Prostate gland (tissue), 2 donors: ENCODE results near the gene ENDOV. TPM values are rescaled to one million over a fixed set of nuclear protein-coding genes. Genes with fewer than 3 reads are reported as not detected.

Experiments
- DNase-seq: peaks from one replicate; pipeline ENCODE4 v3.0.0-alpha.2; 2019; ENCODE audit warnings: low spot score
- H3K27ac ChIP-seq, 2 donors: fragments of 200-600 bp; sonication (generic); 2 replicates each; pipeline ENCODE4 v1.5.1; 2017 to 2019
- H3K27me3 ChIP-seq: fragments of 200-600 bp; sonication (generic); replicated peaks from 2 replicates; pipeline ENCODE4 v1.5.1; 2019; ENCODE audit not compliant: insufficient read depth
- H3K36me3 ChIP-seq, 2 donors: fragments of 200-600 bp; sonication (generic); 1 replicate in 1 of 2; 2 replicates in 1 of 2; pipeline versions ENCODE4 v1.5.1 to v1.8.1; 2017 to 2019
- H3K4me1 ChIP-seq: fragments of 200-600 bp; sonication (generic); replicated peaks from 2 replicates; pipeline ENCODE4 v1.5.1; 2019
- H3K4me3 ChIP-seq, 2 donors: fragments of 200-600 bp; sonication (generic); 2 replicates each; pipeline ENCODE4 v1.5.1; 2017 to 2019
- H3K9me3 ChIP-seq: fragments of 200-600 bp; sonication (generic); 2 replicates; pipeline ENCODE4 v1.5.1; 2017
- CTCF ChIP-seq, 4 experiments: fragments of 200-600 bp in 2 of 4; fragments of 450-650 bp in 2 of 4; sonication (generic) in 2 of 4; IDR thresholded peaks; 1 replicate in 3 of 4; 2 replicates in 1 of 4; pipeline ENCODE4 v1.5.1; 2016 to 2019; ENCODE audit warnings: antibody characterized with exemption in 4 of 4, mild to moderate bottlenecking in 2 of 4, moderate library complexity in 2 of 4
- POLR2A ChIP-seq: fragments of 450-650 bp; IDR thresholded peaks from one replicate; pipeline ENCODE4 v1.6.1; 2016; ENCODE audit warnings: antibody characterized with exemption, mild to moderate bottlenecking
- POLR2AphosphoS5 ChIP-seq: sonication (generic); formaldehyde crosslinking; IDR thresholded peaks from one replicate; pipeline ENCODE4 v1.6.1; 2017; ENCODE audit warnings: antibody characterized with exemption
- whole genome bisulfite sequencing: methylation state at CpG from one replicate; pipeline ENCODE4 v1.1.5; 2018; 5-methylcytosine and 5-hydroxymethylcytosine counted together
- intact Hi-C: fragments of 100-400 bp; cut with DNase I; formaldehyde crosslinking; loops from one replicate; pipeline ENCODE4 v1.14.2; 2022
- total RNA-seq, 2 donors: library from RNA; depleted of rRNA; stranded (reverse); fragments of >200 nt; gene quantifications; one replicate each; pipeline ENCODE4 v1.1.0, GENCODE V29; 2016

The ENDOV gene
- 10 to 100 TPM; 17.0 to 36.9 TPM for total RNA-seq

DNA sequence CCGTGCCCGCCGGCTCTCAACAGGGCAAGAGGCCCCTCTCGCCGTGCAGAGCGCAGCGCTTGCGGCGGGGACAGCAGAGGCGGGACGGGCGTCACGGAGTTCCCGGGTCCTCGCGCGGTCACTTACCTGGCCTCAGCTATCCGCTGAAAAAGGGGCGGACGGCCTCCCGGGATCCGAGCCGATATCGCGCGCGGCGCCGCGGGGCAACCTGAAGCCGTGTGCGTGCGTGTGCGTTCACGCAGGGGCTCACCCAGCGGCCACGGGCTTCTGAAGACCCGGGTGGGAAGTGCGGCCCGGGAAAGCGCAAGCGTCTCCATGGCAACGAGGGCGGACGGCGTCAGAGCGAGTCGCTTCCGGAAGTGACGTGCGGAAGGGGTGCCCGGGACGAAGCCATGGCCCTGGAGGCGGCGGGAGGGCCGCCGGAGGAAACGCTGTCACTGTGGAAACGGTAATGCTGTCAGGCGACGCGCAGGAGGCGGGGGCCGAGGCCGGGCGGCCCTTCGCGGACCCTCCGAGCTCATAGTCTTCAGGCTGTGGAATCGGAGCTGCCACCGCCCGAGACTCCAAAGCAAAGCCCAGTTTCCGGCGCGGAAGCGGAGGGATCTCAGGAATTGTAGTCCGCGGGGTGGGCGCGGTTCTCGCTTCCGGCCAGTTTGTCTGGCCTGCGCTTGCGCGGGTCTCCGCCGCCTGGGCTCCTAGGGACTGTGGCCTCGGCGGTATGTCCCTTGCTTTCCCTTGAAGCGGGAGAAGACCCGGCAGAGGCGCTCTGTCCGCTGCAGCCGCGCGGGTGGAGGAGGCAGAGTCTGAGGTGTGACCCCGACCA, at the start of gene ENDOV:
Gene ENDOV (plus strand): TSS at position 365 of the 823 bp plus-strand sequence. CDS start 28 bp downstream, at position 393.
- peaks cover 7% of the 10 kb centered on the region for H3K4me1 ChIP-seq
- intact Hi-C loops, result no loop called here
- H3K4me3 ChIP-seq, result peak within 1 kb of the TSS; percentile 81 to 93
- no peaks in the 10 kb centered on the region for H3K9me3 ChIP-seq
- no peaks in the 10 kb centered on the region for H3K36me3 ChIP-seq
- H3K27me3 ChIP-seq, result no peaks in the 10 kb centered on the region
- WGBS, result under 1% methylated on average over 77 of the region's 97 CpGs
- peak within 1 kb of the TSS; percentile 91 to 98 for H3K27ac ChIP-seq
- TF ChIP-seq POLR2AphosphoS5, result peak; percentile 89
- TF ChIP-seq POLR2A, result peak; percentile 26
- peak in 1 of 4 experiments; percentile 18 for TF ChIP-seq CTCF (IDR thresholded peaks at IDR 0.05)
- peak; percentile 93 for DNase-seq

- Histone ChIP-seq H3K36me3 (peaks cover 6 to 15% of the 10 kb centered on the region in 2 donors), H3K27me3 (no peaks in the 10 kb centered on the region), H3K4me1 (no peaks in the 10 kb centered on the region), H3K9me3 (no peaks in the 10 kb centered on the region), H3K27ac (no peak overlapping the region), H3K4me3 (no peak overlapping the region)
- 72% methylated on average over 11 of the region's 11 CpGs for WGBS
- TF ChIP-seq CTCF (IDR thresholded peaks at IDR 0.05) (no peak), POLR2AphosphoS5 (no peak), POLR2A (no peak)
- intact Hi-C loops, result no loop called here
- no peak for DNase-seq
Measured at GRCh38 chr17:80365983-80366382, 49.0 kb upstream of the ENDOV start.

DNA sequence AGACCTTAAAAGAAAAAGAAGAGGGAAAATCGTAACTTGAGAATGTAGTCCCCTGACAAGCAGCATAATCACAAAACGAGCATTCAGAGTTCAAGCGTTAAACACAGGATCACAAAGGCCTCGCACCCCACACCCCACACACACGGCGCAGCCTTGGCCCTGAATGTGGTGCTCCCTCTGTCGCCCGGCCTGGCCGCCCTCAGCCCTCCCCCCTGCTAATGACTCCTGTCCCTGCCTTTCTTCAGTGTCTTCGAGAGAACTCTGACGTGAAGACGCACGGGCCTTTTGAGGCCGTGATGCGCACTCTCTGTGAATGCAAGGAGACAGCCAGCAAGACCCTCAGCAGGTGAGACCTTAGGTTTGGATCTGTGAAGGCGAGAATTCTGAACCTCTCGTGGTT, 47.5 kb upstream of the ENDOV start:
- Histone ChIP-seq H3K27ac (no peak overlapping the region), H3K27me3 (no peaks in the 10 kb centered on the region), H3K4me1 (no peaks in the 10 kb centered on the region), H3K9me3 (no peaks in the 10 kb centered on the region), H3K36me3 (peaks cover 6 to 18% of the 10 kb centered on the region in 2 donors), H3K4me3 (no peak overlapping the region)
- intact Hi-C loops, result no loop called here
- no peak for DNase-seq
- TF ChIP-seq CTCF (IDR thresholded peaks at IDR 0.05), result no peak
- no peak for TF ChIP-seq POLR2AphosphoS5
- no peak for TF ChIP-seq POLR2A
- WGBS, result 81% methylated on average over 17 of the region's 17 CpGs

DNA sequence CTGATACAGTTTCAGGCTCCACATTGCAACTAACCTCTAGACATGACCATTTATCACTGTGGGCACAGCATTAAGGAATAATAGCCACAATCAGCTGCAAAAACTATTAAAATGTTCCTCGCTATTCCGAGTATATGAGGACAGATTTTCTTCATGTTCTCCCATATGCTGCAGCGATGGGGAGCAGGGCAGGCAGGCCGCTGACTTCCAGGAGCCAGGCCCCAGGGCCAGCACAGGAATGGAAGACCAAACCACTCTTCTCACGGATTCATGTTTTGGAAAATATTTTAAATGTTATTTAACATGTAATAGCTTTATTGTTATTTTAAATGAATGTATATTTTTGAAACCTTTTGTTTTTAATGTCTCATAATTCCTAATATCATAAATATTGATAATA, 43.8 kb upstream of the ENDOV start:
- TF ChIP-seq POLR2AphosphoS5, result no peak
- no peak for TF ChIP-seq POLR2A
- no peak for TF ChIP-seq CTCF (IDR thresholded peaks at IDR 0.05)
- no peak for DNase-seq
- H3K4me1 ChIP-seq, result no peaks in the 10 kb centered on the region
- H3K27me3 ChIP-seq, result no peaks in the 10 kb centered on the region
- H3K27ac ChIP-seq, result no peak overlapping the region
- 89% methylated on average over 5 of the region's 5 CpGs for WGBS
- H3K9me3 ChIP-seq, result no peaks in the 10 kb centered on the region
- H3K36me3 ChIP-seq, result peaks cover 9 to 17% of the 10 kb centered on the region in 2 donors
- intact Hi-C loops, result no loop called here
- no peak overlapping the region for H3K4me3 ChIP-seq

DNA sequence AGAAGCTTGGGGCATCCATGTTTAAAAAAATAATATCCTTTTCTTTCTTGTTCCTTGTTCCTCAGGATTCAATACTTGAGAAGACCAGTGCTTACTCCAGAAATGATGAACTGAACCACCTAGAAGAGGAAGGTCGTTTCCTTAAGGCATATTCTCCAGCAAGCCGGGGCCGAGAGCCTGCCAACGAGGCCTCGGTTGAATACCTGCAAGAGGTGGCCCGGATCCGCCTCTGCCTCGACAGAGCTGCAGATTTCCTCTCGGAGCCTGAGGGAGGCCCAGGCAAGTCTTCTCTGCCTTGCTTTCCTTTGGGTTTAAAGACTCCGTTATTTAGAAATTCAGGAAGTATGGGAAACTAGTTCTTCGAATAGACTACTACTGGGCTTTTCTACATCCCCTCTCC, 42.5 kb upstream of the ENDOV start:
- no peaks in the 10 kb centered on the region for H3K27me3 ChIP-seq
- intact Hi-C loops, result no loop called here
- 85% methylated on average over 11 of the region's 11 CpGs for WGBS
- no peak for DNase-seq
- H3K9me3 ChIP-seq, result no peaks in the 10 kb centered on the region
- no peak overlapping the region for H3K4me3 ChIP-seq
- no peak overlapping the region for H3K27ac ChIP-seq
- no peaks in the 10 kb centered on the region for H3K4me1 ChIP-seq
- no peak for TF ChIP-seq CTCF (IDR thresholded peaks at IDR 0.05)
- no peak for TF ChIP-seq POLR2A
- no peak for TF ChIP-seq POLR2AphosphoS5
- peaks cover 16 to 26% of the 10 kb centered on the region in 2 donors for H3K36me3 ChIP-seq
